HFF-Myc (cell line): Measurements from ENCODE around the gene CSNK1E.
A peak's percentile ranks its signal among the peaks of the same experiment; 100 is the strongest.

Source experiments
- DNase-seq: peaks from one replicate; pipeline ENCODE4 v3.0.0-alpha.2; 2011; ENCODE audit warnings: low read depth; ENCODE audit errors: extremely low read depth
- H3K4me3 ChIP-seq: replicated peaks from 2 replicates; pipeline ENCODE4 v1.5.1; 2011; ENCODE audit warnings: low read depth, mild to moderate bottlenecking, control low read depth, low read length
- CTCF ChIP-seq: IDR thresholded peaks from 2 replicates; pipeline ENCODE4 v1.5.1; 2012; ENCODE audit warnings: mild to moderate bottlenecking, low read depth, low read length, control low read depth; ENCODE audit errors: missing control alignments

Gene CSNK1E

GRCh38 chr22:38315823-38316363 is 1.3 kb downstream of the CSNK1E start:
- DNase-seq, result no peak
- TF ChIP-seq CTCF, result no peak

GRCh38 chr22:38314933-38315822 is 2.1 kb downstream of the CSNK1E start:
- TF ChIP-seq CTCF, result no peak
- DNase-seq, result no peak

More at GRCh38 chr22:38315823-38316363, 1.3 kb downstream of the CSNK1E start:
- H3K4me3 ChIP-seq, result peak overlapping the region; percentile 86

GRCh38 chr22:38314051-38314932 is 2.9 kb downstream of the CSNK1E start:
- H3K4me3 ChIP-seq, result peak overlapping the region; percentile 86
- TF ChIP-seq CTCF, result no peak
- DNase-seq, result no peak

More at GRCh38 chr22:38314933-38315822, 2.1 kb downstream of the CSNK1E start:
- H3K4me3 ChIP-seq, result peak overlapping the region; percentile 86

GRCh38 chr22:38313384-38313955 is 3.8 kb downstream of the CSNK1E start:
- TF ChIP-seq CTCF, result no peak
- H3K4me3 ChIP-seq, result peak overlapping the region; percentile 86
- peak; percentile 69 for DNase-seq

- no peak for DNase-seq
- peak overlapping the region; percentile 86; the same call in 1 of the 2 replicates for H3K4me3 ChIP-seq
- no peak for TF ChIP-seq CTCF
Measured at GRCh38 chr22:38312261-38312800, 4.9 kb downstream of the CSNK1E start.

GRCh38 chr22:38311323-38311620 is 6.0 kb downstream of the CSNK1E start:
- H3K4me3 ChIP-seq, result no peak overlapping the region
- no peak for TF ChIP-seq CTCF
- DNase-seq, result no peak
